HEK293 (cell line): ENCODE measurements around the gene KRT9.
A peak's percentile ranks its signal among the peaks of the same experiment; 100 is the strongest.

Experiments used
- CTCF ChIA-PET: fragments of 350-600 bp; formaldehyde crosslinking; extraction: SDS; loops from one replicate; lab custom pipeline; 2021; ENCODE audit warnings: antibody characterized with exemption; lab: Yijun Ruan, JAX
- POLR2A ChIA-PET: fragments of 300-600 bp; formaldehyde crosslinking; extraction: SDS; loops from one replicate; lab custom pipeline; 2020; ENCODE audit warnings: antibody characterized with exemption, inconsistent platforms; lab: Yijun Ruan, JAX
- H3K27ac ChIP-seq: fragments of 200-500 bp; sonication (Bioruptor generic); 2 replicates; pipeline ENCODE4 v1.5.1; 2014; ENCODE audit warnings: low read depth, low read length, control low read depth, inconsistent platforms; ENCODE audit errors: extremely low read depth
- H3K36me3 ChIP-seq, 2 experiments: fragments of 200-500 bp in 1 of 2; sonication (Bioruptor generic) in 1 of 2; 1 replicate in 1 of 2; 2 replicates in 1 of 2; pipeline ENCODE4 v1.5.1; 2014 to 2017; ENCODE audit warnings: inconsistent platforms in 2 of 2, low read length in 2 of 2; ENCODE audit not compliant: control insufficient read depth in 2 of 2, insufficient read depth in 1 of 2
- H3K4me1 ChIP-seq: fragments of 200-500 bp; sonication (Bioruptor generic); 2 replicates; pipeline ENCODE4 v1.5.1; 2014; ENCODE audit warnings: mild to moderate bottlenecking, low read length, inconsistent platforms; ENCODE audit not compliant: control insufficient read depth, insufficient read depth
- H3K4me3 ChIP-seq: 2 replicates; pipeline ENCODE4 v1.5.1; 2011; ENCODE audit warnings: low read depth, mild to moderate bottlenecking, control low read depth, low read length, moderate library complexity
- H3K9me3 ChIP-seq: fragments of 200-500 bp; sonication (Bioruptor generic); 2 replicates; pipeline ENCODE4 v1.5.1; 2014; ENCODE audit warnings: low read depth, low read length, inconsistent platforms; ENCODE audit not compliant: control insufficient read depth, insufficient read depth
- CTCF ChIP-seq: fragments of 450-650 bp; formaldehyde crosslinking; IDR thresholded peaks from 2 replicates; pipeline ENCODE4 v1.5.1; 2016; ENCODE audit warnings: missing biosample characterization, missing genetic modification characterization
- GLIS1 ChIP-seq: fragments of 450-650 bp; formaldehyde crosslinking; IDR thresholded peaks from 2 replicates; pipeline ENCODE4 v1.5.1; 2016; ENCODE audit warnings: missing biosample characterization, missing genetic modification characterization
- HIC1 ChIP-seq: fragments of 450-650 bp; formaldehyde crosslinking; IDR thresholded peaks from 2 replicates; pipeline ENCODE4 v1.5.1; 2016; ENCODE audit warnings: missing biosample characterization, missing genetic modification characterization
- HOXC10 ChIP-seq: sonication (generic); formaldehyde crosslinking; IDR thresholded peaks from 2 replicates; pipeline ENCODE4 v1.8.1; 2023; ENCODE audit warnings: mild to moderate bottlenecking, missing genetic modification reagents
- RBAK ChIP-seq: fragments of 450-650 bp; formaldehyde crosslinking; IDR thresholded peaks from 2 replicates; pipeline ENCODE4 v1.5.1; 2016; ENCODE audit warnings: missing biosample characterization, missing genetic modification characterization
- TSHZ1 ChIP-seq: fragments of 450-650 bp; formaldehyde crosslinking; IDR thresholded peaks from 2 replicates; pipeline ENCODE4 v1.5.1; 2016; ENCODE audit warnings: missing biosample characterization, missing genetic modification characterization, borderline replicate concordance
- WT1 ChIP-seq: fragments of 450-650 bp; formaldehyde crosslinking; IDR thresholded peaks from 2 replicates; pipeline ENCODE4 v1.5.1; 2016; ENCODE audit warnings: missing biosample characterization, missing genetic modification characterization
- ZBTB21 ChIP-seq: fragments of 450-650 bp; formaldehyde crosslinking; IDR thresholded peaks from 2 replicates; pipeline ENCODE4 v1.5.1; 2017; ENCODE audit warnings: missing biosample characterization, missing genetic modification characterization
- ZFHX2 ChIP-seq: fragments of 450-650 bp; formaldehyde crosslinking; conservative IDR thresholded peaks from 2 replicates; pipeline ENCODE4 v1.5.1; 2016; ENCODE audit warnings: missing biosample characterization, missing genetic modification characterization
- ZNF157 ChIP-seq: fragments of 450-650 bp; formaldehyde crosslinking; IDR thresholded peaks from 2 replicates; pipeline ENCODE4 v1.5.1; 2016; ENCODE audit warnings: missing biosample characterization, missing genetic modification characterization
- ZNF214 ChIP-seq: fragments of 450-650 bp; formaldehyde crosslinking; IDR thresholded peaks from 2 replicates; pipeline ENCODE4 v1.5.1; 2017; ENCODE audit warnings: missing biosample characterization, mild to moderate bottlenecking, missing genetic modification characterization, borderline replicate concordance
- ZNF354C ChIP-seq: fragments of 450-650 bp; formaldehyde crosslinking; IDR thresholded peaks from 2 replicates; pipeline ENCODE4 v1.5.1; 2016; ENCODE audit warnings: missing biosample characterization, missing genetic modification characterization, low read depth, borderline replicate concordance
- ZNF488 ChIP-seq: fragments of 450-650 bp; formaldehyde crosslinking; IDR thresholded peaks from 2 replicates; pipeline ENCODE4 v1.5.1; 2016; ENCODE audit warnings: missing biosample characterization, missing genetic modification characterization
- ZNF561 ChIP-seq: fragments of 450-650 bp; IDR thresholded peaks from 2 replicates; pipeline ENCODE4 v1.5.1; 2018; ENCODE audit warnings: missing biosample characterization, missing genetic modification characterization, borderline replicate concordance
- ZNF701 ChIP-seq: fragments of 450-650 bp; formaldehyde crosslinking; IDR thresholded peaks from 2 replicates; pipeline ENCODE4 v1.5.1; 2016; ENCODE audit warnings: missing biosample characterization, missing genetic modification characterization
- ZSCAN18 ChIP-seq: fragments of 450-650 bp; formaldehyde crosslinking; IDR thresholded peaks from 2 replicates; pipeline ENCODE4 v1.5.1; 2016; ENCODE audit warnings: missing biosample characterization, missing genetic modification characterization

The KRT9 gene

GRCh38 chr17:41534899-41535546, 36.8 kb downstream of the KRT9 start:
- Histone ChIP-seq H3K4me3 (no peak overlapping the region), H3K4me1 (peaks cover 7% of the 10 kb centered on the region; the same call in 1 of the 2 replicates), H3K27ac (no peak overlapping the region), H3K36me3 (no peaks in the 10 kb centered on the region), H3K9me3 (no peaks in the 10 kb centered on the region)
- ChIA-PET CTCF (interaction anchor here (0.6 to 9.3 kb wide), 15 partner anchors 10 to 679 kb away, joined by 3 to 113 read pairs (median 4); no protein-coding TSS in a partner anchor), POLR2A (interaction anchor here (0.5 to 1.7 kb wide), 2 partner anchors 17 to 154 kb away, joined by 3 to 6 read pairs; partner anchors contain the start of gene EIF1)
- no peak for TF ChIP-seq ZNF214 (tag by site-specific recombination)
- TF ChIP-seq ZNF561 (tag by site-specific recombination), result no peak
- TF ChIP-seq ZFHX2 (tag by site-specific recombination), result no peak
- no peak for TF ChIP-seq ZBTB21 (tag by site-specific recombination)
- TF ChIP-seq ZNF354C, result no peak
- TF ChIP-seq GLIS1 (tag by site-specific recombination), result peak; percentile 73
- no peak for TF ChIP-seq CTCF

- TF ChIP-seq HIC1 (tag by site-specific recombination) (no peak), ZNF701 (no peak), RBAK (tag by site-specific recombination) (no peak), ZSCAN18 (tag by site-specific recombination) (no peak), ZNF488 (tag by site-specific recombination) (no peak)
- no peak overlapping the region for H3K27ac ChIP-seq
- POLR2A ChIA-PET, result interaction anchor here (0.7 kb wide), 1 partner anchor 1153 kb away, joined by 3 read pairs; no protein-coding TSS in a partner anchor
- H3K4me3 ChIP-seq, result no peak overlapping the region
- CTCF ChIA-PET, result interaction anchor here (0.6 to 9.3 kb wide), 5 partner anchors 16 to 133 kb away, joined by 3 to 113 read pairs (median 5); no protein-coding TSS in a partner anchor
- H3K9me3 ChIP-seq, result no peaks in the 10 kb centered on the region
- H3K4me1 ChIP-seq, result peaks cover 14% of the 10 kb centered on the region
- H3K36me3 ChIP-seq, result no peaks in the 10 kb centered on the region
These were observed 38.2 kb downstream of the KRT9 start for GRCh38 chr17:41533613-41534012.

- no peaks in the 10 kb centered on the region for H3K36me3 ChIP-seq
- ChIA-PET CTCF (interaction anchor here (0.6 to 9.3 kb wide), 5 partner anchors 17 to 133 kb away, joined by 3 to 113 read pairs (median 4); no protein-coding TSS in a partner anchor), POLR2A (no interaction called here)
- H3K4me1 ChIP-seq, result peaks cover 14% of the 10 kb centered on the region
- no peak for TF ChIP-seq HOXC10 (CRISPR knock-in tag)
- no peak for TF ChIP-seq ZNF157 (tag by site-specific recombination)
- 0 out of 2 replicates have a peak, but pooled peaks have one; percentile 17 for TF ChIP-seq WT1 (tag by site-specific recombination)
- TF ChIP-seq TSHZ1 (tag by site-specific recombination), result no peak
- no peaks in the 10 kb centered on the region for H3K9me3 ChIP-seq
- H3K4me3 ChIP-seq, result no peak overlapping the region
- no peak overlapping the region for H3K27ac ChIP-seq
These were observed 38.8 kb downstream of the KRT9 start for GRCh38 chr17:41532947-41533570.
